RWPE1 (cell line): ENCODE data around the gene NT5C3B.
A peak's percentile ranks its signal among the peaks of the same experiment; 100 is the strongest.
"Not testable (repeated sequence)": the region's sequence is repeated elsewhere in the genome, so short reads cannot be mapped to it uniquely, and the experiment has no call there.

Source experiments
- CTCF ChIA-PET: fragments of 350-600 bp; sonication (Branson Sonifier 250); formaldehyde crosslinking; extraction: SDS; loops from one replicate; lab custom pipeline; 2021; lab: Yijun Ruan, JAX
- POLR2A ChIA-PET: fragments of 400-600 bp; formaldehyde crosslinking; extraction: SDS; loops from one replicate; lab custom pipeline; 2020; ENCODE audit warnings: antibody characterized with exemption; ENCODE audit not compliant: low non-redundant PET; lab: Yijun Ruan, JAX
- DNase-seq: peaks from one replicate; pipeline ENCODE4 v3.0.0; 2012; ENCODE audit warnings: low spot score
- H3K27ac ChIP-seq: fragments of 450-650 bp; 2 replicates; pipeline ENCODE4 v1.5.1; 2017
- CTCF ChIP-seq: fragments of 450-650 bp; conservative IDR thresholded peaks from 2 replicates; pipeline ENCODE4 v1.5.1; 2017; ENCODE audit warnings: low read depth, mild to moderate bottlenecking

Gene NT5C3B

GRCh38 chr17:41848788-41849187, 12.8 kb upstream of the NT5C3B start:
- no peak for DNase-seq
- POLR2A ChIA-PET: no interaction called here
- TF ChIP-seq CTCF: no peak
- CTCF ChIA-PET: no interaction called here
- H3K27ac ChIP-seq: no peak overlapping the region

GRCh38 chr17:41844971-41845370, 8.9 kb upstream of the NT5C3B start:
- CTCF ChIA-PET: no interaction called here
- no peak overlapping the region for H3K27ac ChIP-seq
- DNase-seq: peak; percentile 18
- no peak for TF ChIP-seq CTCF
- POLR2A ChIA-PET: no interaction called here

DNA sequence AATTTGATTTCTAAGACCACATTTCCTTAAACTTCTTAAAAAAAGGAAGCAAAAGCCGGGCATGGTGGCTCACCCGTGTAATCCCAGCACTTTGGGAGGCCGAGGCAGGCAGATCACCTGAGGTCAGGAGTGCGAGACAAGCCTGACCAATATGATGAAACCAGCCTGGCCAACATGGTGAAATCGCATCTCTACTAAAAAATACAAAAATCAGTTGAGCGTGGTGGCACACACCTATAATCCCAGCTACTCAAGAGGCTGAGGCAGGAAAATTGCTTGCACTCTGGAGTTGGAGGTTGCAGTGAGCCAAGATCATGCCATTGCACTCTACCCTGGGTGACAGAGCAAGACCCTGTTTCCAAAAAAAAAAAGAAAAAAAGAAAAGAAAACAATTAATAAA, 4.7 kb upstream of the NT5C3B start:
- H3K27ac ChIP-seq, POLR2A ChIA-PET: not testable (repeated sequence)

DNA sequence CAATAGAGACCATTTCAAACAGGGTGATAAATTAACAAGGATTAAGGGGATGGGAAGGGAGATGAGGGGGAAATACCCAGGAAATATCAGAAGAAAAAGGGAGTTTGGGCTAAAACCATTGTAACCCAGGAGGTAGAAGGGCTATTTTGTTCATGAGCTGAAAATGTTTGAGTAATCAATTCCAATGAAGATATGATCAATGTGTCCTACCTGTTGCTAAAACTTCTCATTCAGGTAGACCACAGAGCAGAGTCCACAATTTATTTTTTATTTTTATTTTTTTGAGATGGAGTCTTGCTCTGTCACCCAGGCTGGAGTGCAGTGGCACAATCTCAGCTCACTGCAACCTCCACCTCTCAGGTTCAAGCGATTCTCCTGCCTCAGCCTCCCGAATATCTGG, 3.4 kb upstream of the NT5C3B start:
- H3K27ac ChIP-seq, DNase-seq, POLR2A ChIA-PET: not testable (repeated sequence)
- CTCF ChIA-PET: interaction anchor here (0.6 kb wide), 1 partner anchor 14 kb away, joined by 3 read pairs; no protein-coding TSS in a partner anchor

More for the DNA sequence above, 4.7 kb upstream of the NT5C3B start:
- DNase-seq, CTCF ChIA-PET: not testable (repeated sequence)

- POLR2A ChIA-PET: no interaction called here
- DNase-seq: no peak
- CTCF ChIA-PET: interaction anchor here (0.6 to 0.8 kb wide), 4 partner anchors 16 to 741 kb away, joined by 3 to 5 read pairs (median 4); partner anchors contain the start of gene P3H4
- no peak for TF ChIP-seq CTCF
- no peak within 1 kb of the TSS for H3K27ac ChIP-seq
These were observed 1.9 kb upstream of the NT5C3B start, which contains the start of gene KLHL10 for GRCh38 chr17:41837761-41838538. Gene KLHL10, plus strand, starts transcription at chr17:41837825. Its CDS starts 108 bp downstream, at chr17:41837933.

GRCh38 chr17:41836550-41837196, 641 bp upstream of the NT5C3B start:
- peak overlapping the region; percentile 74 for H3K27ac ChIP-seq
- ChIA-PET CTCF (interaction anchor here (0.6 kb wide), 1 partner anchor 27 kb away, joined by 3 read pairs; no protein-coding TSS in a partner anchor), POLR2A (no interaction called here)
- DNase-seq: no peak
- no peak for TF ChIP-seq CTCF

- CTCF ChIA-PET: interaction anchor here (0.7 to 1.1 kb wide), 3 partner anchors 9 to 1116 kb away, joined by 3 to 5 read pairs (median 4); no protein-coding TSS in a partner anchor
- H3K27ac ChIP-seq: peak overlapping the region; percentile 74
- POLR2A ChIA-PET: no interaction called here
- peak; percentile 18 for DNase-seq
- TF ChIP-seq CTCF: no peak
These were observed 725 bp downstream of the NT5C3B start for GRCh38 chr17:41835214-41835799.

DNA sequence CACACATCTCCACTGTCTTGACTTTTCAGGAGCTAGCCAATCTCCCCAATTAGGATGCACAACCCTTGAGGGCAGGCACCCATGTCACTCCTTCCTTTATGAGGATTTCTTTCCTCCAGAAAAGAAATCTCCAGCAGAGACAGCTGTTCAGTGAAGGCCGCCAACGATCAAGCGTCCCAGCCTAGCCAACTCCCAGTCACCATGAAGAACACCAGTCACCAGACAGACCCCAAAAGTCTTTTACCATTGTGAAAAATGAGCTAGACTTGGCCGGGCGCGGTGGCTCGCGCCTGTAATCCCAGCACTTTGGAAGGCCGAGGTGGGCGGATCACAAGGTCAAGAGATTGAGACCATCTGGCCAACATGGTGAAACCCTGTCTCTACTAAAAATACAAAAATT, 6.1 kb downstream of the NT5C3B start:
- CTCF ChIA-PET: interaction anchor here (1.2 kb wide), 1 partner anchor 19 kb away, joined by 3 read pairs; no protein-coding TSS in a partner anchor
- H3K27ac ChIP-seq, POLR2A ChIA-PET, DNase-seq: not testable (repeated sequence)
